Astrocyte (in vitro differentiated cells and primary cell): ENCODE results near the gene FAM47B.

ENCODE experiments used
- CTCF ChIP-seq: IDR thresholded peaks from 2 replicates; pipeline ENCODE4 v1.5.1; 2011; ENCODE audit warnings: low read depth, mild to moderate bottlenecking, inconsistent platforms, low read length, moderate library complexity; ENCODE audit not compliant: insufficient read depth
- EZH2 ChIP-seq: IDR thresholded peaks from 2 replicates; pipeline ENCODE4 v1.6.1; 2012; ENCODE audit warnings: mild to moderate bottlenecking, low read length, inconsistent platforms; ENCODE audit not compliant: insufficient read depth

GRCh38 chrX:34918091-34918736, 24.4 kb upstream of the FAM47B start:
- no peak for TF ChIP-seq CTCF
- TF ChIP-seq EZH2: no peak
